Esophagus muscularis mucosa (tissue), 4 donors: Measurements from ENCODE around the gene DRD3.

ENCODE experiments used
- EP300 ChIP-seq: sonication (generic); formaldehyde crosslinking; IDR thresholded peaks from one replicate; pipeline ENCODE4 v1.6.1; 2017; ENCODE audit warnings: antibody characterized with exemption
- POLR2A ChIP-seq: fragments of 450-650 bp; IDR thresholded peaks from one replicate; pipeline ENCODE4 v1.6.1; 2017; ENCODE audit warnings: antibody characterized with exemption, moderate library complexity, mild to moderate bottlenecking, low read depth
- POLR2AphosphoS5 ChIP-seq, 2 donors: sonication (generic); formaldehyde crosslinking; IDR thresholded peaks; one replicate each; pipeline ENCODE4 v1.6.1; 2017; ENCODE audit warnings: antibody characterized with exemption in 2 of 2
- TF ChIP-seq, protein P1 (sequence below), 3 experiments: fragments of 200-600 bp in 2 of 3; fragments of 450-650 bp in 1 of 3; sonication (generic) in 2 of 3; IDR thresholded peaks; one replicate each; pipeline ENCODE4 v1.5.1; 2017 to 2019; ENCODE audit warnings: antibody characterized with exemption in 3 of 3, mild to moderate bottlenecking in 2 of 3, moderate library complexity in 1 of 3

DNA sequence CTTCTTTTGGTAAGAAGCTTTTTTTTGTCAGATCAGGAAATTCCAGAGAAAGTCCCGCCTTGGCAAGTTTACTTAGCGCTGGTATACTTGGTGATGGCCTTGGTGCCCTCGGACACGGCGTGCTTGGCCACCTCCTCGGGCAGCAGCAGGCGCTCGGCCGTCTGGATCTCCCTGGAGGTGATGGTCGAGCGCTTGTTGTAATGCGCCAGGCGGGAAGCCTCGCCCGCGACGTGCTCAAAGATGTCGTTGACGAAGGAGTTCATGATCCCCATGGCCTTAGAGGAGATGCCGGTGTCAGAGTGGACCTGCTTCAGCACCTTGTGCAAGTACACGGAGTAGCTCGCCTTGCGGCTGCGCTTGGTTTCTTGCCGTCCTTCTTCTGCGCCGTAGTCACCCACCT, 75.7 kb downstream of the DRD3 start:
- TF ChIP-seq, protein P1, sequence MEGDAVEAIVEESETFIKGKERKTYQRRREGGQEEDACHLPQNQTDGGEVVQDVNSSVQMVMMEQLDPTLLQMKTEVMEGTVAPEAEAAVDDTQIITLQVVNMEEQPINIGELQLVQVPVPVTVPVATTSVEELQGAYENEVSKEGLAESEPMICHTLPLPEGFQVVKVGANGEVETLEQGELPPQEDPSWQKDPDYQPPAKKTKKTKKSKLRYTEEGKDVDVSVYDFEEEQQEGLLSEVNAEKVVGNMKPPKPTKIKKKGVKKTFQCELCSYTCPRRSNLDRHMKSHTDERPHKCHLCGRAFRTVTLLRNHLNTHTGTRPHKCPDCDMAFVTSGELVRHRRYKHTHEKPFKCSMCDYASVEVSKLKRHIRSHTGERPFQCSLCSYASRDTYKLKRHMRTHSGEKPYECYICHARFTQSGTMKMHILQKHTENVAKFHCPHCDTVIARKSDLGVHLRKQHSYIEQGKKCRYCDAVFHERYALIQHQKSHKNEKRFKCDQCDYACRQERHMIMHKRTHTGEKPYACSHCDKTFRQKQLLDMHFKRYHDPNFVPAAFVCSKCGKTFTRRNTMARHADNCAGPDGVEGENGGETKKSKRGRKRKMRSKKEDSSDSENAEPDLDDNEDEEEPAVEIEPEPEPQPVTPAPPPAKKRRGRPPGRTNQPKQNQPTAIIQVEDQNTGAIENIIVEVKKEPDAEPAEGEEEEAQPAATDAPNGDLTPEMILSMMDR (IDR thresholded peaks at IDR 0.05) = no peak
- no peak for TF ChIP-seq POLR2A
- no peak for TF ChIP-seq POLR2AphosphoS5 (IDR thresholded peaks at IDR 0.05)
- TF ChIP-seq EP300 = no peak
